ENCODE results near the gene EPYC. TPM values are rescaled to one million over a fixed set of nuclear protein-coding genes. Genes with fewer than 3 reads are reported as not detected.

Gene EPYC
- not detected in 2 replicates for total RNA-seq

DNA sequence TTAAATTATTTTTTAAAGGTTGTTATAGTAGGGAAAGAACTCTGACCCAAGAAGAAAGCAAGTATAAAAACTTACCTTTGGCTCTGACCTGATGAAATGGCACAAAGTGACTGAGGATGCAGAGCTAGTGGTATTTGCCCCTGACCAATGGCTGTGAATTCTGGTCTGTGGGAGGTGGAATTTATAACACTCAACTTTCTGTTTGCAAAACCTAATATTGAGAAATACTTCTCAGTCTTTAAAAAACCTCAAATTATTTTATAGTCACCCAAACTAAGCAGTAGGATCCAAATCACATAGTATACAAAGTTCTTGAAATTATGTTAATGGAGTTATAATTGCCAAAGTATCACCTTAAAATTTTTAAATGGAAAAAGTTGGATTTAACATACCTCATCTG is at the start of gene EPYC:
Gene EPYC, minus strand, starts transcription at position 101 of the 400 bp plus-strand sequence. CDS start 2,407 bp downstream, outside the sequence.

DNA sequence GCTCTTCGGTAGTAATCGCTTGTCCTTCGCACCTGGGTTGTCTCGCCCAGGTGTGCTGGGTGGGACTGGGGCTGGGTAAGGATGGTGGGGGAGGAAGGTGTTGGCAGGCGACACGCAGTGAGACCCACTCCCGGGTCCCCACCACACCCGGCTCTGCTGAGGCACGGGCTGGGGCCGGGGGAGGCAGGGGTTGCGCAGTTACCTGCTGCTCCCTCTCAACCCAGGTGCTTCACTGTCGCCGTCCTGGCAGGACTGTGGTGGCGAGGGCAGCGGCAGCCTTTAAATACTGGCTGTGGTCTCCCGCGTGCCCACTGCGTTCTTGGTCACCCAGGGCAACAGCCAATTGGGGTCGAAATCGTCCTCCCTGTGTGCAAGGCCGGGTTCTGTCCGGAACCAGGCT is 49.9 kb downstream of the EPYC start, which contains the start of gene CCER1:
Gene CCER1, minus strand, starts transcription at position 256 of the 400 bp plus-strand sequence. CDS start 434 bp downstream, outside the sequence.

Other genes with a start within 250 kb of the EPYC start
- not detected in 2 replicates for gene CCER1, start 49.8 kb downstream of the EPYC start, total RNA-seq
- not detected in 2 replicates for gene KERA, start 53.1 kb upstream of the EPYC start, total RNA-seq
- gene LUM, start 106.5 kb upstream of the EPYC start, total RNA-seq, result 115 and 562 TPM in 2 replicates
- 72.0 and 212 TPM in 2 replicates for gene DCN, start 177.8 kb upstream of the EPYC start, total RNA-seq